Subcutaneous abdominal adipose tissue (tissue), 5 donors: Measurements from ENCODE around the gene ATP5PB.

Experiments used
- H3K27ac ChIP-seq: one replicate; pipeline ENCODE4 v1.7.0; 2013; ENCODE audit warnings: low read depth, mild to moderate bottlenecking, inconsistent platforms, low read length, moderate library complexity
- H3K27me3 ChIP-seq, 5 donors: one replicate each; pipeline ENCODE4 v1.7.0; 2013; ENCODE audit warnings: low read length in 5 of 5, inconsistent platforms in 1 of 5; ENCODE audit not compliant: control insufficient read depth in 5 of 5, insufficient read depth in 4 of 5
- H3K36me3 ChIP-seq, 5 donors: one replicate each; pipeline ENCODE4 v1.7.0; 2013; ENCODE audit warnings: low read length in 5 of 5; ENCODE audit not compliant: control insufficient read depth in 5 of 5, insufficient read depth in 5 of 5
- H3K4me1 ChIP-seq, 5 donors: one replicate each; pipeline ENCODE4 v1.7.0; 2013; ENCODE audit warnings: low read length in 5 of 5, mild to moderate bottlenecking in 3 of 5, moderate library complexity in 1 of 5; ENCODE audit not compliant: control insufficient read depth in 5 of 5, insufficient read depth in 5 of 5
- H3K4me3 ChIP-seq, 5 donors: one replicate each; pipeline ENCODE4 v1.7.0; 2013; ENCODE audit warnings: low read length in 5 of 5, low read depth in 1 of 5
- H3K9ac ChIP-seq, 5 donors: one replicate each; pipeline ENCODE4 v1.7.0; 2013; ENCODE audit warnings: low read length in 5 of 5, mild to moderate bottlenecking in 4 of 5, moderate library complexity in 3 of 5
- H3K9me3 ChIP-seq, 5 donors: one replicate each; pipeline ENCODE4 v1.7.0; 2013; ENCODE audit warnings: low read length in 5 of 5; ENCODE audit not compliant: control insufficient read depth in 5 of 5
- donor health status: healthy.
- donor health status: healthy.
- donor health status: healthy.
- donor health status: healthy.
- donor health status: healthy.

The ATP5PB gene

GRCh38 chr1:111417755-111418154, 31.5 kb upstream of the ATP5PB start:
- Histone ChIP-seq H3K27me3 (no peaks in the 10 kb centered on the region), H3K9me3 (no peaks in the 10 kb centered on the region), H3K27ac (no peak overlapping the region), H3K4me3 (no peak overlapping the region), H3K9ac (no peak overlapping the region), H3K36me3 (peaks cover 0 to 15% (median 0%) of the 10 kb centered on the region in 5 donors), H3K4me1 (peaks cover 0 to 10% (median 2%) of the 10 kb centered on the region in 5 donors)

DNA sequence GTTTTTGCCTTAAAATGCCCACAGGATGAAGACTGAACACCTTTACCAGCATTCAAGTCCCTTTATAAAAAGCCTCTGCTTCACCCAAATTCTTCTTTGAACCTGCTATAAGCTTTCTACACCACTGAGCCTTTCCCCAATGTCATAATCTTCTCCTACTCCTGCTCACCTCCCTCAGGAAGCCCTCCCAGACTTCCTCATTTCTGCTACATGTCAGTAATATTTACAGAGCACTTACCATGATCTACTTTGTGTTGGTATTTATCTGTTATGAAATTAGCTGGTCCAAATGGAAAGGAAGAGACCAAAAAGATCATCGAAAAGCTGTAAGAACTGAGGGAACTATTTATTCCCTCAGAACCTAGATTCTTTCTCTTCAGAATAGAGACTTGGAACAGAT, 30.2 kb upstream of the ATP5PB start:
- Histone ChIP-seq H3K9ac (no peak overlapping the region), H3K27me3 (no peaks in the 10 kb centered on the region), H3K4me3 (no peak overlapping the region), H3K4me1 (peaks cover 0 to 10% (median 2%) of the 10 kb centered on the region in 5 donors), H3K36me3 (peaks cover 0 to 15% (median 0%) of the 10 kb centered on the region in 5 donors), H3K9me3 (no peaks in the 10 kb centered on the region), H3K27ac (no peak overlapping the region)

GRCh38 chr1:111420377-111420776, 28.9 kb upstream of the ATP5PB start:
- Histone ChIP-seq H3K36me3 (peaks cover 0 to 8% (median 0%) of the 10 kb centered on the region in 5 donors), H3K9ac (no peak overlapping the region), H3K27me3 (no peaks in the 10 kb centered on the region), H3K4me1 (peaks cover 0 to 10% (median 2%) of the 10 kb centered on the region in 5 donors), H3K9me3 (no peaks in the 10 kb centered on the region), H3K4me3 (no peak overlapping the region), H3K27ac (no peak overlapping the region)

DNA sequence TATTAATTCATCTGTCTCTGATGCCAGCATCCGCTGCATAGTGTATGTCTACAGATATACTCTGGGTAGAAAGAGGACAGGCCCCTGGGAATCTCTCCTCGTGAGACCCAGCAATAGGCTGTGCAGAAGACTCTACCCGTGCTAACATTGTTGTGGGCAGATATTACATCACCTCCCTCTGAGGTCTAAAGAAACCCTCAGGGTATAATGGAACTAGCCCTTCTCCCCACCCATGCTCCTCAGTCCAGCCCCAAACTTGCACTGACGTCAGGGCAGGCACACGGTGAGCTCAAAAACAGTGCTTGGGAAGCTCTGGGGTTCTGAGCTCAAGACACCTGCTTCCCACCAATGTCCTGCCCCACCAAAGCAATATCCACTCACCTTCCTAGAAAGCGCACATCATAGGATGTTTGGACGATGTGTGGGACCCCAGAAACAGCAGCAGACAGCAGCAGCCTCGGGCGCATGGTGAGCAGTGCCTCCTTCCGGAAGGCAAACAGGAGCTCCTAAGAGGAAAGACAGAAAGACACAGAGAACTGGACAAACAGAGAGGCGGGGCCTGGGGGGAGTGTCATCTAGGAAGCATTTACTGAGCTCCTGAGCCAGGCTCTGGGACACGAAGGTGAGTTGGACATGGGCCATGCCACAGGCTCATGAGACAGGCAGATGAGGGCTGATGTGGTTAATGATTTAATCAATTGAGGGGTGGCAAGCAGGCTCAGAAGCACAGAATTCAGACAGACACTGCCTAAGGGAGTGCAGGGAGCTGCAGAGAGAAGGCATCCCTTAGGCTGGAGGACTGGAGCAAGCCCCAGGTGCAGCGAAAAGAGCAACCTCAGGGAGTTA, 26.5 kb upstream of the ATP5PB start:
- Histone ChIP-seq H3K9ac (no peak overlapping the region), H3K36me3 (peaks cover 0 to 5% (median 0%) of the 10 kb centered on the region in 5 donors), H3K27ac (no peak overlapping the region), H3K9me3 (no peaks in the 10 kb centered on the region), H3K4me3 (no peak overlapping the region), H3K27me3 (peaks cover 0 to 7% (median 0%) of the 10 kb centered on the region in 5 donors), H3K4me1 (peaks cover 0 to 8% (median 0%) of the 10 kb centered on the region in 5 donors)

DNA sequence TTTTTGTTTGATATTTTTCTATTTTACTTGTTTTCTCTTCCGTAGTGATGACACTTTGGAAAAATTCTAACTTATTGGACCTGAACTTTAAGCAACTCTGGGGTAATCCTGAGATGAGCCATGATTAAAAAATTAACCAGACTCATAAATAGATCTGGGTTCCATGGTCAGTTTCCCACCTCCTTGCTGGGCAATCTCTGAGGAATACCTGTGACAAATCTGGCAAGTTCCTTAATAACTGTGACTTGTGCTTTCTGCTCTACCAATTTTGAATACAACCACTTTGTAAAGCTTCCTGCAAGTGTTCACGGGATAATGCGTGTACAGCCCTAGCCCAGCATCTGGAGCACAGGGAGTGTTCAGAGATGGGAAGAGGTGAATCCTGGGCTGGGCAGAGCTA, 25.0 kb upstream of the ATP5PB start:
- Histone ChIP-seq H3K27me3 (peaks cover 0 to 7% (median 0%) of the 10 kb centered on the region in 5 donors), H3K4me3 (no peak overlapping the region), H3K9ac (no peak overlapping the region), H3K36me3 (peaks cover 0 to 5% (median 0%) of the 10 kb centered on the region in 5 donors), H3K27ac (no peak overlapping the region), H3K9me3 (no peaks in the 10 kb centered on the region), H3K4me1 (no peaks in the 10 kb centered on the region)

DNA sequence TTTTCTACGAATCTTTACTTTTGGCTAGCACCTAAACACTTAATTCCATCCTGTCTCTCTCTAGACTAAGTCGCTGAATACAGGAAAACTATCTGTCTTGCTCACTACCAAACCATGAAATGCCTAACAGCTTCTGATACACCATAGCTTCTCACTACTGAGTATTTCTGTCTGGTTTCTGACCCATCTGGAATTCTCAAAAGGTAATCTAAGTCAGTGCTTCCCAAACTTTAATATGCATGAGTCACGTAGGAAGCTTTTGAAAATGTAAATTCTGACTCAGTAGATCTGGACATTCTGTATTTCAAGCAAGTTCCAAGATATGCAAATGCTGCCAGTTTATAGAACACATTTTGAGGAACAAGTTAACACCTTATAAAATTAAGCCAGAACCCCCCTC, 12.5 kb upstream of the ATP5PB start:
- H3K36me3 ChIP-seq: peaks cover 20 to 45% (median 40%) of the 10 kb centered on the region in 5 donors
- no peaks in the 10 kb centered on the region for H3K9me3 ChIP-seq
- H3K4me3 ChIP-seq: no peak overlapping the region
- H3K27ac ChIP-seq: no peak overlapping the region
- no peaks in the 10 kb centered on the region for H3K4me1 ChIP-seq
- no peak overlapping the region for H3K9ac ChIP-seq
- H3K27me3 ChIP-seq: no peaks in the 10 kb centered on the region

- H3K9me3 ChIP-seq: no peaks in the 10 kb centered on the region
These were observed 9.6 kb upstream of the ATP5PB start for GRCh38 chr1:111439461-111440351.

GRCh38 chr1:111441573-111442192, 7.6 kb upstream of the ATP5PB start:
- H3K4me3 ChIP-seq: no peak overlapping the region
- no peak overlapping the region for H3K9ac ChIP-seq
- peaks cover 45 to 92% (median 76%) of the 10 kb centered on the region in 5 donors for H3K36me3 ChIP-seq
- H3K4me1 ChIP-seq: no peaks in the 10 kb centered on the region
- H3K27ac ChIP-seq: no peak overlapping the region
- no peaks in the 10 kb centered on the region for H3K9me3 ChIP-seq
- no peaks in the 10 kb centered on the region for H3K27me3 ChIP-seq

More at GRCh38 chr1:111439461-111440351, 9.6 kb upstream of the ATP5PB start:
- H3K4me1 ChIP-seq: no peaks in the 10 kb centered on the region
- peak overlapping the region; percentile 26 for H3K27ac ChIP-seq
- no peaks in the 10 kb centered on the region for H3K27me3 ChIP-seq
- no peak overlapping the region for H3K4me3 ChIP-seq
- no peak overlapping the region for H3K9ac ChIP-seq
- H3K36me3 ChIP-seq: peaks cover 36 to 74% (median 63%) of the 10 kb centered on the region in 5 donors

DNA sequence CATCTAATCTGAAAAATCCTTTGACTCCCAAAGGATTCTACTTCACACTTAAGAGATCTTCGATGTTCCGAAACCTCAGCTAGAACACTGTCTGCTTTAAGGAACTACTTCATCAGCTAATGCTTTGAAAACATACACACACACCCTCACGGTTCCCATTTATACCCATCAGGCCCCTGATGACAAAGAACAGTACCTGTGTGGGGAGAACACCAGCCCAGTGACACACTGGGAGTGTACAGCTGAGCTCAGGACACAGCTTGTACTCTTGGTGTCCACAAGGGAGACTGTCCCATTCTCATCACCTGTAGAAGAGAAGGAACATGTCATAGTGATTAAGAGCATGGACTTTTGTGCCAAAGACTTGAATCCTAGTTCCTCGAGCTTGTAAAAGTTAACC, 6.8 kb upstream of the ATP5PB start:
- Histone ChIP-seq H3K27me3 (no peaks in the 10 kb centered on the region), H3K4me3 (no peak overlapping the region), H3K9ac (no peak overlapping the region), H3K9me3 (no peaks in the 10 kb centered on the region), H3K36me3 (peaks cover 44 to 97% (median 70%) of the 10 kb centered on the region in 5 donors), H3K4me1 (peaks cover 0 to 6% (median 5%) of the 10 kb centered on the region in 5 donors), H3K27ac (no peak overlapping the region)
